SJSA1 (cell line): ENCODE results near the gene DNAJC27. TPM values are rescaled to one million over a fixed set of nuclear protein-coding genes. Genes with fewer than 3 reads are reported as not detected.
A peak's percentile ranks its signal among the peaks of the same experiment; 100 is the strongest.

Experiments used
- DNase-seq, 2 experiments: peaks; one replicate each; pipeline ENCODE4 v3.0.0-alpha.2; 2015 to 2020; ENCODE audit warnings: low spot score in 2 of 2, low read depth in 1 of 2
- H3K27ac ChIP-seq: fragments of 250-450 bp; sonication (Bioruptor Pico); 2 replicates; pipeline ENCODE4 v1.5.1; 2020; ENCODE audit warnings: mild to moderate bottlenecking, moderate library complexity
- H3K27me3 ChIP-seq: fragments of 250-450 bp; sonication (Bioruptor Pico); replicated peaks from 2 replicates; pipeline ENCODE4 v1.5.1; 2020; ENCODE audit warnings: mild to moderate bottlenecking, moderate library complexity
- H3K36me3 ChIP-seq: fragments of 250-450 bp; sonication (Bioruptor Pico); 2 replicates; pipeline ENCODE4 v1.5.1; 2020; ENCODE audit warnings: mild to moderate bottlenecking
- H3K4me1 ChIP-seq: fragments of 250-450 bp; sonication (Bioruptor Pico); replicated peaks from 2 replicates; pipeline ENCODE4 v1.6.1; 2021; ENCODE audit warnings: mild to moderate bottlenecking
- H3K4me3 ChIP-seq: fragments of 250-450 bp; sonication (Bioruptor Pico); 2 replicates; pipeline ENCODE4 v1.5.1; 2020; ENCODE audit warnings: mild to moderate bottlenecking
- H3K9me3 ChIP-seq: fragments of 250-450 bp; sonication (Bioruptor Pico); replicated peaks from 2 replicates; pipeline ENCODE4 v1.5.1; 2020; ENCODE audit warnings: mild to moderate bottlenecking
- total RNA-seq: library from RNA; depleted of rRNA; stranded (reverse); fragments of >200 nt; shearing (Covaris generic); gene quantifications from 2 replicates; pipeline ENCODE4 v1.2.3, GENCODE V29; 2014; rRNA removed

The DNAJC27 gene
- total RNA-seq, 1 experiment from 2014 or later: 4.4 TPM

GRCh38 chr2:24898122-24899109 lies 73.3 kb downstream of the DNAJC27 start:
- Histone ChIP-seq H3K27me3 (no peaks in the 10 kb centered on the region), H3K36me3 (no peaks in the 10 kb centered on the region; the same call in 1 of the 2 replicates), H3K27ac (no peak overlapping the region), H3K4me3 (no peak overlapping the region), H3K4me1 (peaks cover 26% of the 10 kb centered on the region), H3K9me3 (no peaks in the 10 kb centered on the region; the same call in 1 of the 2 replicates)
- peak; percentile 84 for DNase-seq

GRCh38 chr2:24894750-24895149 lies 77.0 kb downstream of the DNAJC27 start:
- Histone ChIP-seq H3K4me3 (no peak overlapping the region), H3K9me3 (no peaks in the 10 kb centered on the region; the same call in 1 of the 2 replicates), H3K4me1 (peaks cover 26% of the 10 kb centered on the region), H3K27ac (no peak overlapping the region), H3K36me3 (no peaks in the 10 kb centered on the region), H3K27me3 (no peaks in the 10 kb centered on the region)
- no peak for DNase-seq

- Histone ChIP-seq H3K4me1 (peaks cover 18% of the 10 kb centered on the region), H3K27ac (no peak overlapping the region), H3K4me3 (no peak overlapping the region), H3K36me3 (no peaks in the 10 kb centered on the region), H3K27me3 (no peaks in the 10 kb centered on the region), H3K9me3 (no peaks in the 10 kb centered on the region; the same call in 1 of the 2 replicates)
- DNase-seq: peak in 1 of 2 experiments; percentile 56
Observed at GRCh38 chr2:24893934-24894333, 77.8 kb downstream of the DNAJC27 start.

Other genes with a start within 250 kb of the DNAJC27 start
- gene PTRHD1, start 178.6 kb downstream of the DNAJC27 start, total RNA-seq: 14.8 and 51.0 TPM in 2 replicates
- gene CENPO, start 178.5 kb downstream of the DNAJC27 start, total RNA-seq: 37.4 and 44.3 TPM in 2 replicates
- 22.7 and 23.5 TPM in 2 replicates for gene ADCY3, start 51.7 kb downstream of the DNAJC27 start, total RNA-seq
- 0.39 and 0.63 TPM in 2 replicates for gene EFR3B, start 70.1 kb upstream of the DNAJC27 start, total RNA-seq
- not detected in 2 replicates for gene POMC, start 196.6 kb upstream of the DNAJC27 start, total RNA-seq